GM18502 (cell line): Measurements from ENCODE around the gene CDKN1C.

Source experiments
- ATAC-seq: cut with Tn5 transposase; IDR thresholded peaks from one replicate; pipeline ENCODE4 v1.9.1; 2021; ENCODE audit warnings: mild to moderate bottlenecking; ENCODE audit not compliant: unreplicated experiment, poor library complexity

The CDKN1C gene

GRCh38 chr11:2853401-2853800 lies 32.2 kb downstream of the CDKN1C start:
- ATAC-seq, result no peak

GRCh38 chr11:2849994-2850770 lies 35.4 kb downstream of the CDKN1C start:
- no peak for ATAC-seq

GRCh38 chr11:2848497-2848896 lies 37.1 kb downstream of the CDKN1C start:
- no peak for ATAC-seq

GRCh38 chr11:2847561-2847960 lies 38.0 kb downstream of the CDKN1C start:
- ATAC-seq, result no peak

- ATAC-seq, result no peak
These were observed 39.1 kb downstream of the CDKN1C start for GRCh38 chr11:2846470-2846869.

GRCh38 chr11:2846056-2846455 lies 39.5 kb downstream of the CDKN1C start:
- no peak for ATAC-seq

GRCh38 chr11:2844996-2845395 lies 40.6 kb downstream of the CDKN1C start:
- ATAC-seq, result no peak

- no peak for ATAC-seq
These were observed 41.3 kb downstream of the CDKN1C start for GRCh38 chr11:2844116-2844842.

- ATAC-seq, result no peak
These were observed 42.0 kb downstream of the CDKN1C start for GRCh38 chr11:2843551-2843950.

GRCh38 chr11:2842876-2843275 lies 42.7 kb downstream of the CDKN1C start:
- ATAC-seq, result no peak

GRCh38 chr11:2841411-2842190 lies 44.0 kb downstream of the CDKN1C start:
- ATAC-seq, result no peak

- ATAC-seq, result no peak
These were observed 46.1 kb downstream of the CDKN1C start for GRCh38 chr11:2839395-2839943.

- no peak for ATAC-seq
These were observed 46.8 kb downstream of the CDKN1C start for GRCh38 chr11:2838676-2839294.

GRCh38 chr11:2838091-2838490 lies 47.5 kb downstream of the CDKN1C start:
- no peak for ATAC-seq

GRCh38 chr11:2837651-2838050 lies 47.9 kb downstream of the CDKN1C start:
- ATAC-seq, result no peak

GRCh38 chr11:2837096-2837601 lies 48.4 kb downstream of the CDKN1C start:
- ATAC-seq, result no peak

GRCh38 chr11:2836315-2837095 lies 49.1 kb downstream of the CDKN1C start:
- ATAC-seq, result no peak

- ATAC-seq, result no peak
These were observed 49.8 kb downstream of the CDKN1C start for GRCh38 chr11:2835751-2836150.

- ATAC-seq, result no peak
These were observed 50.3 kb downstream of the CDKN1C start for GRCh38 chr11:2835296-2835695.
